LNCAP (cell line): ENCODE data around the gene DUS1L.

ENCODE experiments used
- CTCF ChIP-seq: fragments of 450-650 bp; IDR thresholded peaks from 2 replicates; pipeline ENCODE4 v1.5.1; 2017; ENCODE audit warnings: mild to moderate bottlenecking

The DUS1L gene

GRCh38 chr17:82021107-82021899 lies 44.3 kb downstream of the DUS1L start:
- peak; percentile 75 for TF ChIP-seq CTCF

- TF ChIP-seq CTCF, result no peak
Observed at GRCh38 chr17:82020572-82021106, 45.0 kb downstream of the DUS1L start.

- TF ChIP-seq CTCF, result peak; percentile 89
Observed at GRCh38 chr17:82019690-82020571, 45.7 kb downstream of the DUS1L start.

- TF ChIP-seq CTCF, result no peak
Observed at GRCh38 chr17:82018989-82019689, 46.5 kb downstream of the DUS1L start.

GRCh38 chr17:82018152-82018988 lies 47.2 kb downstream of the DUS1L start:
- TF ChIP-seq CTCF, result no peak

- TF ChIP-seq CTCF, result no peak
Observed at GRCh38 chr17:82017612-82018151, 47.9 kb downstream of the DUS1L start.
